Upper lobe of left lung (tissue), 6 donors: ENCODE data around the gene L3HYPDH. TPM values are rescaled to one million over a fixed set of nuclear protein-coding genes. Genes with fewer than 3 reads are reported as not detected.
A peak's percentile ranks its signal among the peaks of the same experiment; 100 is the strongest.

Experiments
- ATAC-seq, 2 donors: fragments of 200-7000 bp; cut with Tn5 transposase; one replicate each; pipeline ENCODE4 v1.9.1; 2022; ENCODE audit warnings: mild to moderate bottlenecking in 2 of 2, moderate library complexity in 2 of 2; ENCODE audit not compliant: low FRiP score in 2 of 2
- DNase-seq, 2 donors: peaks; one replicate each; pipeline ENCODE4 v3.0.0-alpha.2; 2019 to 2020
- H3K27ac ChIP-seq, 4 donors: fragments of 200-600 bp; sonication (generic); one replicate each; pipeline ENCODE4 v1.5.1; 2016 to 2019
- H3K27me3 ChIP-seq, 4 donors: fragments of 200-600 bp; sonication (generic); one replicate each; pipeline ENCODE4 v1.5.1; 2017 to 2019
- H3K36me3 ChIP-seq, 4 donors: fragments of 200-600 bp; sonication (generic); one replicate each; pipeline ENCODE4 v1.5.1; 2016 to 2019
- H3K4me1 ChIP-seq, 4 donors: fragments of 200-600 bp; sonication (generic); one replicate each; pipeline ENCODE4 v1.5.1; 2018 to 2019
- H3K4me3 ChIP-seq, 4 donors: fragments of 200-600 bp; sonication (generic); one replicate each; pipeline ENCODE4 v1.5.1; 2017 to 2019; ENCODE audit warnings: mild to moderate bottlenecking in 2 of 4, moderate library complexity in 1 of 4
- H3K9me3 ChIP-seq, 4 donors: fragments of 200-600 bp; sonication (generic); one replicate each; pipeline ENCODE4 v1.5.1; 2018 to 2019
- EP300 ChIP-seq, 4 donors: sonication (generic); formaldehyde crosslinking; IDR thresholded peaks; one replicate each; pipeline ENCODE4 v1.5.1; 2017; ENCODE audit warnings: antibody characterized with exemption in 4 of 4, control low read depth in 2 of 4
- POLR2A ChIP-seq, 4 donors: fragments of 450-650 bp; IDR thresholded peaks; one replicate each; pipeline ENCODE4 v1.5.1; 2016 to 2017; ENCODE audit warnings: antibody characterized with exemption in 4 of 4, mild to moderate bottlenecking in 2 of 4
- POLR2AphosphoS5 ChIP-seq, 2 donors: sonication (generic); formaldehyde crosslinking; IDR thresholded peaks; one replicate each; pipeline ENCODE4 v1.5.1; 2017; ENCODE audit warnings: antibody characterized with exemption in 2 of 2
- WGBS, 2 donors: methylation state at CpG; one replicate each; pipeline ENCODE4 v1.1.5; 2017 to 2018; 5-methylcytosine and 5-hydroxymethylcytosine counted together
- total RNA-seq, 6 donors: library from RNA; depleted of rRNA in 4 of 6; stranded (reverse); fragments of >200 nt in 4 of 6; gene quantifications; one replicate each; pipeline versions ENCODE4 v1.1.0 to v1.2.1, GENCODE V29; 2016 to 2021
- TF ChIP-seq, protein P1 (sequence below), 6 experiments: fragments of 450-650 bp in 4 of 6; fragments of 200-600 bp in 2 of 6; sonication (generic) in 2 of 6; IDR thresholded peaks; one replicate each; pipeline ENCODE4 v1.5.1; 2016 to 2019; ENCODE audit warnings: antibody characterized with exemption in 6 of 6
- donor health status: DM: no; HTN: no; CAD: no; lungs with moderate emphysema.
- donor health status: DM: no; HTN: yes; CAD: no; lungs with severe emphysema.

Gene L3HYPDH
- total RNA-seq, 6 donors from 2014 or later = 16.7 to 53.4 (median 38.9) TPM

DNA sequence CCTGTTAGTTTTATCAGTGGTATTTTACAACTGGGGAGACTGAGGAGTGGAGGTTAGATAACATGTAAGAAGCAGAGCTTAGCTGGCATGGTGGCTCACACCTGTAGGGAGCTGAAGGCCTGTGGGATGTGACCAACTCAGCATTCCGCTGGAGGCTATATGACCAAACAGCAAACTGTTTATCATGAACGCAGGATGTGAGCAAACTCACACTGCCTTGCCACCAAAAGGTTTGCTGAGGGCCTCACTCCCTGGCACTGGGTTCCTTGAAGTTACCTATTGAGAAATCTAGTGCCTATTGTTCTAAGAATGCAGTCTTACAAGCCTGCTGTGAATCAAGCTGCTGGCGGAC is 23.5 kb upstream of the L3HYPDH start:
- H3K4me1 ChIP-seq = no peaks in the 10 kb centered on the region
- DNase-seq (no peak), ATAC-seq (no peak)
- peaks cover 0 to 22% (median 7%) of the 10 kb centered on the region in 4 donors for H3K36me3 ChIP-seq
- TF ChIP-seq, protein P1, sequence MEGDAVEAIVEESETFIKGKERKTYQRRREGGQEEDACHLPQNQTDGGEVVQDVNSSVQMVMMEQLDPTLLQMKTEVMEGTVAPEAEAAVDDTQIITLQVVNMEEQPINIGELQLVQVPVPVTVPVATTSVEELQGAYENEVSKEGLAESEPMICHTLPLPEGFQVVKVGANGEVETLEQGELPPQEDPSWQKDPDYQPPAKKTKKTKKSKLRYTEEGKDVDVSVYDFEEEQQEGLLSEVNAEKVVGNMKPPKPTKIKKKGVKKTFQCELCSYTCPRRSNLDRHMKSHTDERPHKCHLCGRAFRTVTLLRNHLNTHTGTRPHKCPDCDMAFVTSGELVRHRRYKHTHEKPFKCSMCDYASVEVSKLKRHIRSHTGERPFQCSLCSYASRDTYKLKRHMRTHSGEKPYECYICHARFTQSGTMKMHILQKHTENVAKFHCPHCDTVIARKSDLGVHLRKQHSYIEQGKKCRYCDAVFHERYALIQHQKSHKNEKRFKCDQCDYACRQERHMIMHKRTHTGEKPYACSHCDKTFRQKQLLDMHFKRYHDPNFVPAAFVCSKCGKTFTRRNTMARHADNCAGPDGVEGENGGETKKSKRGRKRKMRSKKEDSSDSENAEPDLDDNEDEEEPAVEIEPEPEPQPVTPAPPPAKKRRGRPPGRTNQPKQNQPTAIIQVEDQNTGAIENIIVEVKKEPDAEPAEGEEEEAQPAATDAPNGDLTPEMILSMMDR (IDR thresholded peaks at IDR 0.05) = no peak
- TF ChIP-seq POLR2AphosphoS5 (IDR thresholded peaks at IDR 0.05) (no peak), POLR2A (IDR thresholded peaks at IDR 0.05) (no peak), EP300 (IDR thresholded peaks at IDR 0.05) (no peak)
- no peaks in the 10 kb centered on the region for H3K27me3 ChIP-seq
- H3K27ac ChIP-seq = no peak overlapping the region
- no peaks in the 10 kb centered on the region for H3K9me3 ChIP-seq
- 90 to 93% methylated on average over 3 of the region's 3 CpGs for WGBS, 2 donors
- no peak overlapping the region for H3K4me3 ChIP-seq

DNA sequence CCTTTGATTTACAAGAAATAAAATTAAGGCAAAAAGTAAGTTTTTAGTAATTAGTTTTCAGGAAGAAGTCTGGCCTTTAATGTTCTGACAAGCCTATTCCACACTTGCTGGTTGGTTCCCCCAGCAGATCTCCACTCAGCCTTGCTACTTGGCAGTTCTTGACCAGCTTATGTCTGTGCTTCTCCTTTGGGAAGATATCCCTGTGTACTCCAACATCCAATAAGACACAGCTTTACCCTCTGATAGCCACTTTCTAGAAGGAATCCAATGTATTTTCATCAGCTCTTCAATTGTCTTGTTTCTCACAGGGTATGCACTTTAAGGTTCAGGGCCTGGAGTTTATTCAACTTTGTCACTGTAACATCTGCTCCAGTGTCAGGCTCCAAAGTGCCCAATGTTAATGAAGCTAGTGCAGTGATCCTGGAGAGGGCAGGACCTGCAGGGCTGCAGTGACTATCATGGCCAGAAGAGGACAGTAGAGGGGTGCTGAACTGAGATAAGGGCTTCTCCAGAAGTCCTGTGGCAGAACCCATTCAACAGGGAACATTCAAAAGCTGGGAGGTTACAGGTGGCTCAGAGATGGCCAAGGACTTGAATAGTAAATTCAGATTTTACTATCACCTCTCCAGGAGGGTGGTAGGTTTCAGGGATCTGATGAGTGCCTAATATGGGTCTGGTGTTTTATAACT is 23.0 kb upstream of the L3HYPDH start:
- peak; percentile 73 to 75 for ATAC-seq
- peak in 1 of 2 donors; percentile 41 for DNase-seq
- TF ChIP-seq, protein P1 (IDR thresholded peaks at IDR 0.05) = peak; percentile 32 to 80 (median 61)
- TF ChIP-seq EP300 (IDR thresholded peaks at IDR 0.05) (no peak), POLR2AphosphoS5 (IDR thresholded peaks at IDR 0.05) (no peak)

DNA sequence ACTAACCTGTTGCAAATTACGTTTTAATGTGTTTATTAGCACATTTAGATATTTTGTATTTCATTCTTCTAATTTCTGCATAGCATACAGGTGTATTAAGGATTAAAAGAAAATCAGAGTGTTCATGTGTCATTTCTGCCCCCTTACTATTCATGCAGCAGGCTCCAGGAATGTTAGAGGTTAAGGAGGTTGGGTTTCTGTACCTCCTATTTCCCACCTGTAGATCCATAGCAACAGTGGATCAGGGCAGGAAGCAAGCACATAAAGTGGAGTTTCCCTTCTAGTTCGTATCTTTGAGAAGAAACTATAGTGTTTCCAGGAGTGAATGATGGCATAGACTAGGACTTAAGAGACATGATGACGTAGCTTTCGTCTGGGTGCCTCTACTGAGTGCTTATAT is 19.0 kb upstream of the L3HYPDH start:
- Histone ChIP-seq H3K36me3 (peaks cover 0 to 44% (median 7%) of the 10 kb centered on the region in 4 donors), H3K27me3 (no peaks in the 10 kb centered on the region), H3K4me3 (no peak overlapping the region), H3K4me1 (no peaks in the 10 kb centered on the region), H3K27ac (no peak overlapping the region), H3K9me3 (no peaks in the 10 kb centered on the region)
- ATAC-seq (no peak), DNase-seq (no peak)
- 72 to 73% methylated on average over 4 of the region's 4 CpGs for WGBS, 2 donors
- TF ChIP-seq, protein P1 (IDR thresholded peaks at IDR 0.05) = no peak
- no peak for TF ChIP-seq POLR2A (IDR thresholded peaks at IDR 0.05)
- TF ChIP-seq POLR2AphosphoS5 (IDR thresholded peaks at IDR 0.05) = no peak
- no peak for TF ChIP-seq EP300 (IDR thresholded peaks at IDR 0.05)

More for the DNA sequence above, 23.0 kb upstream of the L3HYPDH start:
- Histone ChIP-seq H3K9me3 (no peaks in the 10 kb centered on the region), H3K27ac (no peak overlapping the region), H3K4me1 (no peaks in the 10 kb centered on the region), H3K4me3 (no peak overlapping the region), H3K27me3 (no peaks in the 10 kb centered on the region), H3K36me3 (peaks cover 0 to 22% (median 7%) of the 10 kb centered on the region in 4 donors)

DNA sequence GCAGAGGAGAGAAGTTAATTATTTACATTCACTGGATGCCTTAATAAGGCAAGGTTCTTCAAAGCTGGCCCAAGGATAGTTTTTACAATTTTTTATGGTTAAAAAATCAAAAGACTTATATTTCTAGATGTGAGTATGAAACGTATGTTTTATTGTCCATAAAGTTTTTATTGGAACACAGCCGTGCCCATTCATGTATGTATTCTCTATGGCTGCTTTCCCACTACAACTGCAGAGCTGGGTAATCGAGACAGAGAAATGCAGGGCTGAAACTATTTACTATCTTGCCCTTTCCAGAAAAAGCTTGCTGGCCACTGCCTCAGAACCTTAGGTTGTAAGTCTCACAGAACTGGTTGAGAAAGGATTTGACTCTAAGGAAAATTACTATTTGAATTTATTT is 16.5 kb upstream of the L3HYPDH start:
- Histone ChIP-seq H3K9me3 (no peaks in the 10 kb centered on the region), H3K27ac (no peak overlapping the region), H3K36me3 (peaks cover 0 to 61% (median 19%) of the 10 kb centered on the region in 4 donors), H3K27me3 (no peaks in the 10 kb centered on the region), H3K4me1 (no peaks in the 10 kb centered on the region), H3K4me3 (no peak overlapping the region)
- 91 to 92% methylated on average over 3 of the region's 3 CpGs for WGBS, 2 donors
- DNase-seq (no peak), ATAC-seq (no peak)
- TF ChIP-seq, protein P1 (IDR thresholded peaks at IDR 0.05) = no peak
- TF ChIP-seq POLR2AphosphoS5 (IDR thresholded peaks at IDR 0.05) (no peak), POLR2A (IDR thresholded peaks at IDR 0.05) (no peak), EP300 (IDR thresholded peaks at IDR 0.05) (no peak)

DNA sequence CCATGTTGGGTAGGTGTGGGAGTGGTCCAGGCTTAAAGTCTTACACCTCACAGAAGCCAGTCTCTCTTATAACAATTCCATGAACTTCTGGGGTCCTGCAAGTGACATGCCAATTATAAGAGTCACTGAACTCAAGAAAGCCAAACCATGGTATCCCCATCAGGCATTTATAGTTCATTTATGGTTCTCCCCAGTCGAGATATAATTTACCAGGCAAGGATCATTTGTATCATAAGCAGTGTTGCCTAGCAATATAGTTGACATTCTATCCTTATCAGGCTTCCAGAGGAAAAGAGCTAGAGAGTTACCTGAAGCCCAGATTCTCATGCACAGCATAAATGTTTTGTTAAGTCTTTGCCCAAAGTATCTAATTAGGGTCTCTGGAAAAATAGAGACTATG is 8.2 kb upstream of the L3HYPDH start:
- 85 to 95% methylated on average over 1 of the region's 1 CpG for WGBS, 2 donors
- DNase-seq (no peak), ATAC-seq (no peak)
- Histone ChIP-seq H3K9me3 (no peaks in the 10 kb centered on the region), H3K27me3 (no peaks in the 10 kb centered on the region), H3K36me3 (peaks cover 3 to 86% (median 41%) of the 10 kb centered on the region in 4 donors), H3K27ac (no peak overlapping the region), H3K4me1 (peaks cover 0 to 4% (median 0%) of the 10 kb centered on the region in 4 donors), H3K4me3 (no peak overlapping the region)
- TF ChIP-seq POLR2AphosphoS5 (IDR thresholded peaks at IDR 0.05) = no peak
- no peak for TF ChIP-seq POLR2A (IDR thresholded peaks at IDR 0.05)
- TF ChIP-seq EP300 (IDR thresholded peaks at IDR 0.05) = no peak
- TF ChIP-seq, protein P1 (IDR thresholded peaks at IDR 0.05) = no peak
